ENCODE results near the gene GNPTG. TPM values are rescaled to one million over a fixed set of nuclear protein-coding genes. Genes with fewer than 3 reads are reported as not detected.

GNPTG gene
- total and polyA plus RNA-seq, 9 of the 15 experiments (the other 6 are each of a cell fraction or from before 2014, with no cell fraction given), result 0.69 to 33.3 (median 13.6) TPM

GRCh38 chr16:1308977-1309885 lies 42.5 kb upstream of the GNPTG start, which contains the start of gene UBE2I (continued):
- TF ChIP-seq MNT (conservative IDR thresholded peaks at IDR 0.05) (peak; percentile 84 to 92), HNRNPK (IDR thresholded peaks at IDR 0.05; ENCODE audit: low read depth, low read length, poor library complexity, severe bottlenecking) (no peak), FUS (optimal IDR thresholded peaks at IDR 0.05; ENCODE audit: low read depth, low read length) (no peak), PBX2 (CRISPR knock-in tag; IDR thresholded peaks at IDR 0.05; ENCODE audit: low read depth) (peak; percentile 39), PBX2 (tag; conservative IDR thresholded peaks at IDR 0.05; ENCODE audit: low read depth) (no peak), PRMT5 (CRISPR knock-in tag; IDR thresholded peaks at IDR 0.05) (peak; percentile 92), ZNF134 (CRISPR knock-in tag; conservative IDR thresholded peaks at IDR 0.05) (no peak), PHF8 (IDR thresholded peaks at IDR 0.05; ENCODE audit: borderline replicate concordance, low read length) (peak; percentile 61; the same call in 1 of the 2 replicates), ASH1L (IDR thresholded peaks at IDR 0.05; ENCODE audit: borderline replicate concordance, low read depth, partially characterized antibody) (peak; percentile 96), HMGN3 (IDR thresholded peaks at IDR 0.05; ENCODE audit: borderline replicate concordance, extremely low read depth, insufficient read length, low read depth, low read length) (no peak), ZNF212 (CRISPR knock-in tag; IDR thresholded peaks at IDR 0.05) (no peak), PHF20 (IDR thresholded peaks at IDR 0.05; ENCODE audit: partially characterized antibody) (peak; percentile 99)
- TF ChIP-seq, protein P1, sequence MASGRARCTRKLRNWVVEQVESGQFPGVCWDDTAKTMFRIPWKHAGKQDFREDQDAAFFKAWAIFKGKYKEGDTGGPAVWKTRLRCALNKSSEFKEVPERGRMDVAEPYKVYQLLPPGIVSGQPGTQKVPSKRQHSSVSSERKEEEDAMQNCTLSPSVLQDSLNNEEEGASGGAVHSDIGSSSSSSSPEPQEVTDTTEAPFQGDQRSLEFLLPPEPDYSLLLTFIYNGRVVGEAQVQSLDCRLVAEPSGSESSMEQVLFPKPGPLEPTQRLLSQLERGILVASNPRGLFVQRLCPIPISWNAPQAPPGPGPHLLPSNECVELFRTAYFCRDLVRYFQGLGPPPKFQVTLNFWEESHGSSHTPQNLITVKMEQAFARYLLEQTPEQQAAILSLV (tag; IDR thresholded peaks at IDR 0.05), result no peak
- TF ChIP-seq, protein P2, sequence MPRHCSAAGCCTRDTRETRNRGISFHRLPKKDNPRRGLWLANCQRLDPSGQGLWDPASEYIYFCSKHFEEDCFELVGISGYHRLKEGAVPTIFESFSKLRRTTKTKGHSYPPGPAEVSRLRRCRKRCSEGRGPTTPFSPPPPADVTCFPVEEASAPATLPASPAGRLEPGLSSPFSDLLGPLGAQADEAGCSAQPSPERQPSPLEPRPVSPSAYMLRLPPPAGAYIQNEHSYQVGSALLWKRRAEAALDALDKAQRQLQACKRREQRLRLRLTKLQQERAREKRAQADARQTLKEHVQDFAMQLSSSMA (CRISPR knock-in tag; IDR thresholded peaks at IDR 0.05), result 0 out of 2 replicates have a peak, but pooled peaks have one; percentile 29
- TF ChIP-seq, protein P3, sequence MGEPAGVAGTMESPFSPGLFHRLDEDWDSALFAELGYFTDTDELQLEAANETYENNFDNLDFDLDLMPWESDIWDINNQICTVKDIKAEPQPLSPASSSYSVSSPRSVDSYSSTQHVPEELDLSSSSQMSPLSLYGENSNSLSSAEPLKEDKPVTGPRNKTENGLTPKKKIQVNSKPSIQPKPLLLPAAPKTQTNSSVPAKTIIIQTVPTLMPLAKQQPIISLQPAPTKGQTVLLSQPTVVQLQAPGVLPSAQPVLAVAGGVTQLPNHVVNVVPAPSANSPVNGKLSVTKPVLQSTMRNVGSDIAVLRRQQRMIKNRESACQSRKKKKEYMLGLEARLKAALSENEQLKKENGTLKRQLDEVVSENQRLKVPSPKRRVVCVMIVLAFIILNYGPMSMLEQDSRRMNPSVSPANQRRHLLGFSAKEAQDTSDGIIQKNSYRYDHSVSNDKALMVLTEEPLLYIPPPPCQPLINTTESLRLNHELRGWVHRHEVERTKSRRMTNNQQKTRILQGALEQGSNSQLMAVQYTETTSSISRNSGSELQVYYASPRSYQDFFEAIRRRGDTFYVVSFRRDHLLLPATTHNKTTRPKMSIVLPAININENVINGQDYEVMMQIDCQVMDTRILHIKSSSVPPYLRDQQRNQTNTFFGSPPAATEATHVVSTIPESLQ (CRISPR knock-in tag; IDR thresholded peaks at IDR 0.05), result peak; percentile 84
- TF ChIP-seq, protein P4, sequence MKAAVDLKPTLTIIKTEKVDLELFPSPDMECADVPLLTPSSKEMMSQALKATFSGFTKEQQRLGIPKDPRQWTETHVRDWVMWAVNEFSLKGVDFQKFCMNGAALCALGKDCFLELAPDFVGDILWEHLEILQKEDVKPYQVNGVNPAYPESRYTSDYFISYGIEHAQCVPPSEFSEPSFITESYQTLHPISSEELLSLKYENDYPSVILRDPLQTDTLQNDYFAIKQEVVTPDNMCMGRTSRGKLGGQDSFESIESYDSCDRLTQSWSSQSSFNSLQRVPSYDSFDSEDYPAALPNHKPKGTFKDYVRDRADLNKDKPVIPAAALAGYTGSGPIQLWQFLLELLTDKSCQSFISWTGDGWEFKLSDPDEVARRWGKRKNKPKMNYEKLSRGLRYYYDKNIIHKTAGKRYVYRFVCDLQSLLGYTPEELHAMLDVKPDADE (conservative IDR thresholded peaks at IDR 0.05; ENCODE audit: control insufficient read depth, low read depth, low read length), result peak; percentile 59; the same call in 1 of the 2 replicates
